WI38 (cell line): ENCODE data around the gene P2RX4.
"Not testable (repeated sequence)": the region's sequence is repeated elsewhere in the genome, so short reads cannot be mapped to it uniquely, and the experiment has no call there.

ENCODE experiments used
- H3K4me3 ChIP-seq: 2 replicates; pipeline ENCODE4 v1.5.1; 2011; ENCODE audit warnings: low read depth, mild to moderate bottlenecking, control low read depth, low read length
- CTCF ChIP-seq: IDR thresholded peaks from 2 replicates; pipeline ENCODE4 v1.5.1; 2012; ENCODE audit warnings: low read depth, mild to moderate bottlenecking, control low read depth, low read length

Gene P2RX4

GRCh38 chr12:121189619-121190155 is 20.2 kb upstream of the P2RX4 start:
- H3K4me3 ChIP-seq: no peak overlapping the region
- no peak for TF ChIP-seq CTCF

GRCh38 chr12:121190523-121191031 is 19.4 kb upstream of the P2RX4 start:
- H3K4me3 ChIP-seq: no peak overlapping the region
- no peak for TF ChIP-seq CTCF

GRCh38 chr12:121191151-121191550 is 18.8 kb upstream of the P2RX4 start:
- no peak for TF ChIP-seq CTCF
- H3K4me3 ChIP-seq: no peak overlapping the region

GRCh38 chr12:121196902-121197301 is 13.0 kb upstream of the P2RX4 start:
- H3K4me3 ChIP-seq: no peak overlapping the region
- TF ChIP-seq CTCF: no peak

- H3K4me3 ChIP-seq: no peak overlapping the region
- no peak for TF ChIP-seq CTCF
Observed at GRCh38 chr12:121198949-121199348, 11.0 kb upstream of the P2RX4 start.

- not testable (repeated sequence) for H3K4me3 ChIP-seq
Observed at GRCh38 chr12:121201140-121201539, 8.8 kb upstream of the P2RX4 start.

- no peak for TF ChIP-seq CTCF
- no peak overlapping the region for H3K4me3 ChIP-seq
Observed at GRCh38 chr12:121202407-121203355, 7.2 kb upstream of the P2RX4 start.
